CD14-positive monocyte (primary cell): ENCODE data around the gene ANKRD39. TPM values are rescaled to one million over a fixed set of nuclear protein-coding genes. Genes with fewer than 3 reads are reported as not detected.

Experiments
- DNase-seq, 3 donors: peaks; one replicate each; pipeline ENCODE4 v3.0.0-alpha.2; 2011 to 2022
- H2AFZ ChIP-seq: 2 replicates; pipeline ENCODE4 v1.6.0; 2012; ENCODE audit warnings: mild to moderate bottlenecking, low read depth, low read length, inconsistent platforms; ENCODE audit not compliant: insufficient read depth, poor library complexity, severe bottlenecking
- H3K27ac ChIP-seq, 2 donors: 1 replicate in 1 of 2; 2 replicates in 1 of 2; pipeline ENCODE4 v1.5.1; 2012 to 2013; ENCODE audit warnings: low read length in 2 of 2, control low read depth in 1 of 2, inconsistent platforms in 1 of 2, low read depth in 1 of 2, mild to moderate bottlenecking in 1 of 2
- H3K27me3 ChIP-seq, 2 donors: one replicate each; pipeline versions ENCODE4 v1.6.0 to v1.6.1; 2011 to 2013; ENCODE audit warnings: low read length in 2 of 2; ENCODE audit not compliant: control insufficient read depth in 2 of 2, insufficient read depth in 2 of 2
- H3K36me3 ChIP-seq, 2 donors: replicated peaks in 1 of 2; 1 replicate in 1 of 2; 2 replicates in 1 of 2; pipeline versions ENCODE4 v1.5.1 to v1.6.1; 2012 to 2013; ENCODE audit warnings: low read length in 2 of 2, control low read depth in 1 of 2, inconsistent platforms in 1 of 2, mild to moderate bottlenecking in 1 of 2; ENCODE audit not compliant: insufficient read depth in 2 of 2, control insufficient read depth in 1 of 2
- H3K4me1 ChIP-seq, 2 donors: 1 replicate in 1 of 2; 2 replicates in 1 of 2; pipeline versions ENCODE4 v1.5.1 to v1.6.1; 2012 to 2013; ENCODE audit warnings: low read length in 2 of 2, control low read depth in 1 of 2, inconsistent platforms in 1 of 2, mild to moderate bottlenecking in 1 of 2, moderate library complexity in 1 of 2; ENCODE audit not compliant: insufficient read depth in 2 of 2, control insufficient read depth in 1 of 2
- H3K4me2 ChIP-seq: replicated peaks from 2 replicates; pipeline ENCODE3; 2012; ENCODE audit warnings: low read length, moderate library complexity, mild to moderate bottlenecking; ENCODE audit not compliant: poor library complexity, severe bottlenecking; ENCODE audit errors: extremely low read depth
- H3K4me3 ChIP-seq, 3 experiments: fragments of 200-600 bp in 1 of 3; sonication (generic) in 1 of 3; replicated peaks in 1 of 3; 1 replicate in 2 of 3; 2 replicates in 1 of 3; pipeline ENCODE4 v1.5.1; 2011 to 2013; ENCODE audit warnings: low read length in 3 of 3, mild to moderate bottlenecking in 3 of 3, control low read depth in 2 of 3, low read depth in 2 of 3, inconsistent platforms in 1 of 3, moderate library complexity in 1 of 3
- H3K79me2 ChIP-seq: 2 replicates; pipeline ENCODE4 v1.6.0; 2012; ENCODE audit warnings: mild to moderate bottlenecking, control low read depth, inconsistent platforms, low read length, moderate library complexity; ENCODE audit not compliant: insufficient read depth
- H3K9ac ChIP-seq: 2 replicates; pipeline ENCODE4 v1.6.0; 2017; ENCODE audit warnings: low read length, mild to moderate bottlenecking; ENCODE audit not compliant: insufficient read depth, poor library complexity, severe bottlenecking
- H3K9me3 ChIP-seq, 2 donors: replicated peaks in 1 of 2; 1 replicate in 1 of 2; 2 replicates in 1 of 2; pipeline versions ENCODE4 v1.5.1 to v1.6.1; 2012 to 2013; ENCODE audit warnings: low read length in 2 of 2, control low read depth in 1 of 2; ENCODE audit not compliant: control insufficient read depth in 1 of 2, insufficient read depth in 1 of 2
- H4K20me1 ChIP-seq: 2 replicates; pipeline ENCODE4 v1.6.0; 2012; ENCODE audit warnings: mild to moderate bottlenecking, low read length, control low read depth, moderate library complexity; ENCODE audit not compliant: insufficient read depth
- H3K27ac Mint-ChIP-seq, 7 donors: one replicate each; pipeline ENCODE4 v1.8.0; 2020; ENCODE audit warnings: mild to moderate bottlenecking in 7 of 7, mixed read lengths in 7 of 7, moderate library complexity in 6 of 7, inconsistent platforms in 2 of 7
- H3K27me3 Mint-ChIP-seq, 3 donors: one replicate each; pipeline ENCODE4 v1.8.0; 2021 to 2022; ENCODE audit warnings: low read depth in 3 of 3, mild to moderate bottlenecking in 3 of 3, mixed read lengths in 3 of 3, moderate library complexity in 3 of 3, inconsistent platforms in 1 of 3
- H3K36me3 Mint-ChIP-seq, 2 donors: one replicate each; pipeline ENCODE4 v1.8.0; 2020; ENCODE audit warnings: mixed read lengths in 2 of 2, inconsistent platforms in 1 of 2, mild to moderate bottlenecking in 1 of 2
- H3K4me1 Mint-ChIP-seq: one replicate; pipeline ENCODE4 v1.8.0; 2020; ENCODE audit warnings: mild to moderate bottlenecking, mixed read lengths
- H3K4me3 Mint-ChIP-seq, 2 donors: one replicate each; pipeline ENCODE4 v1.8.0; 2020; ENCODE audit warnings: mild to moderate bottlenecking in 2 of 2, mixed read lengths in 2 of 2, moderate library complexity in 1 of 2
- H3K9me3 Mint-ChIP-seq, 7 donors: one replicate each; pipeline ENCODE4 v1.8.0; 2020 to 2022; ENCODE audit warnings: mixed read lengths in 7 of 7, mild to moderate bottlenecking in 6 of 7, moderate library complexity in 6 of 7, inconsistent platforms in 2 of 7
- WGBS: methylation state at CpG from one replicate; pipeline ENCODE4 v1.1.5; 2013; ENCODE audit warnings: missing lambda C conversion rate; ENCODE audit not compliant: insufficient coverage; 5-methylcytosine and 5-hydroxymethylcytosine counted together
- intact Hi-C, 2 donors: fragments of 100-400 bp; cut with micrococcal nuclease; formaldehyde crosslinking; loops; one replicate each; pipeline versions ENCODE4 v1.15.0 to v1.15.1; 2023
- polyA plus RNA-seq, 3 donors: library from polyadenylated mRNA; depleted of rRNA in 1 of 3; unstranded in 2 of 3; stranded (reverse) in 1 of 3; fragments of 300-500 nt in 2 of 3; fragments of >200 nt in 1 of 3; fragmentation: Illumina TruSeq in 2 of 3; gene quantifications; 1 replicate in 2 of 3; 2 replicates in 1 of 3; pipeline ENCODE4 v1.2.3, GENCODE V29; 2012 to 2021
- TF ChIP-seq, protein P1 (sequence below): fragments of 200-600 bp; IDR thresholded peaks from one replicate; pipeline ENCODE4 v1.8.0; 2022; ENCODE audit warnings: antibody characterized with exemption, mild to moderate bottlenecking

ANKRD39 gene
- polyA plus RNA-seq, 3 donors = 6.2 to 9.7 (median 9.0) TPM

DNA sequence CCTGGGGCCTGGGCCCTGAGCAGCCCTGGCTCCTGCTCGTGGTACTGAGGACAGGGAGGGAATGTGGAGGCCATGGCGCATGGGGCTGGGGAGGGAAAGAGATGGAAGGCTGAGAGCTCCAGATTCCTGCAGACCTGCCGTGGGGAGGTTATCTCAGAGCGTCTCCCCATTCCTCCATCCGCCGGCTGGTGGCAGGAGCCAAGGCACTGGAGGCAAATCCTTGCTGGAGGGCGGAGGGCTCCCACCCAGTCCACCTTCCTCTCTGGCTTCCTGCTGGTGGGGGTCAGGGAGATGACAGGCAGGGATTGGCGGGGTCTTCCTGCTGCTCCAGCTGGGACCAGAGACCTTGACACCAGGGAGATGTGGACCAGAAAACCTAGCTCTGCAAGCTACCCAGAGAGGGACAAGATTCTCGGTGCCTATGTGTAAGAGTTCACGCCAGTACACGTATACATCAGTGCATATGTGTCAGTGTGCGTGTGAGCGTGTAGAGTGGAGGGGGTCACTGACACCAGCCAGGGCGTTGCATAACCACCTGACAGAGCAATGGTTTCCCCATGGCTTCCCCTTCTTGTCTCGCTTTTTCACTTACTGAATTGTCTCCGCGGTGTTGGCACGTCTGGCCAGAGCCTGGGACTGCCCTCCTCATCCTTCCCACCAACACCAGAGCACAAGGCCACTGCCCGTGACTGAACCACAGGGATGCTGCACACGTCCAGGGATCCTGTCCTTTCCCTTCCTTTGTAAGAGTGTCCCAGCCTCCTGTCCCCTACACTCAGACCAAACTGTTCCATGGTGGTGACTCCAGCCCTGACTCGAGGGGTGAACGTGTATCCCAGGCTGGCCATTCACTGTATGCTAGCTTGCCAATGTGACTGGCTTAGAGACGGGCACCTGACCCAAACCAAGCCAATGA, 27.9 kb upstream of the ANKRD39 start:
- no peaks in the 10 kb centered on the region for H3K36me3 ChIP-seq
- H2AFZ ChIP-seq = no peak overlapping the region
- Mint-ChIP-seq H3K27ac (peak overlapping the region; percentile 29 to 92 (median 86)), H3K4me1 (peaks cover 33% of the 10 kb centered on the region), H3K27me3 (peaks cover 73 to 95% (median 74%) of the 10 kb centered on the region in 3 donors), H3K4me3 (peak overlapping the region in 1 of 2 donors; percentile 82), H3K9me3 (peaks cover 0 to 5% (median 0%) of the 10 kb centered on the region in 7 donors), H3K36me3 (peaks cover 3 to 9% of the 10 kb centered on the region in 2 donors)
- intact Hi-C loops = no loop called here
- H3K27me3 ChIP-seq = peaks cover 0 to 75% of the 10 kb centered on the region in 2 donors
- H3K4me1 ChIP-seq = peaks cover 45 to 48% of the 10 kb centered on the region in 2 donors
- H4K20me1 ChIP-seq = peaks cover 5% of the 10 kb centered on the region
- DNase-seq = peak; percentile 91 to 98 (median 96)
- TF ChIP-seq, protein P1, sequence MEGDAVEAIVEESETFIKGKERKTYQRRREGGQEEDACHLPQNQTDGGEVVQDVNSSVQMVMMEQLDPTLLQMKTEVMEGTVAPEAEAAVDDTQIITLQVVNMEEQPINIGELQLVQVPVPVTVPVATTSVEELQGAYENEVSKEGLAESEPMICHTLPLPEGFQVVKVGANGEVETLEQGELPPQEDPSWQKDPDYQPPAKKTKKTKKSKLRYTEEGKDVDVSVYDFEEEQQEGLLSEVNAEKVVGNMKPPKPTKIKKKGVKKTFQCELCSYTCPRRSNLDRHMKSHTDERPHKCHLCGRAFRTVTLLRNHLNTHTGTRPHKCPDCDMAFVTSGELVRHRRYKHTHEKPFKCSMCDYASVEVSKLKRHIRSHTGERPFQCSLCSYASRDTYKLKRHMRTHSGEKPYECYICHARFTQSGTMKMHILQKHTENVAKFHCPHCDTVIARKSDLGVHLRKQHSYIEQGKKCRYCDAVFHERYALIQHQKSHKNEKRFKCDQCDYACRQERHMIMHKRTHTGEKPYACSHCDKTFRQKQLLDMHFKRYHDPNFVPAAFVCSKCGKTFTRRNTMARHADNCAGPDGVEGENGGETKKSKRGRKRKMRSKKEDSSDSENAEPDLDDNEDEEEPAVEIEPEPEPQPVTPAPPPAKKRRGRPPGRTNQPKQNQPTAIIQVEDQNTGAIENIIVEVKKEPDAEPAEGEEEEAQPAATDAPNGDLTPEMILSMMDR = no peak
- H3K27ac ChIP-seq = peak overlapping the region; percentile 7 to 69
- 38% methylated on average over 17 of the region's 23 CpGs for WGBS
- no peaks in the 10 kb centered on the region for H3K79me2 ChIP-seq
- no peaks in the 10 kb centered on the region for H3K9me3 ChIP-seq
- H3K4me3 ChIP-seq = no peak overlapping the region
- peak overlapping the region; percentile 20 for H3K9ac ChIP-seq
- peak overlapping the region; percentile 27 for H3K4me2 ChIP-seq

DNA sequence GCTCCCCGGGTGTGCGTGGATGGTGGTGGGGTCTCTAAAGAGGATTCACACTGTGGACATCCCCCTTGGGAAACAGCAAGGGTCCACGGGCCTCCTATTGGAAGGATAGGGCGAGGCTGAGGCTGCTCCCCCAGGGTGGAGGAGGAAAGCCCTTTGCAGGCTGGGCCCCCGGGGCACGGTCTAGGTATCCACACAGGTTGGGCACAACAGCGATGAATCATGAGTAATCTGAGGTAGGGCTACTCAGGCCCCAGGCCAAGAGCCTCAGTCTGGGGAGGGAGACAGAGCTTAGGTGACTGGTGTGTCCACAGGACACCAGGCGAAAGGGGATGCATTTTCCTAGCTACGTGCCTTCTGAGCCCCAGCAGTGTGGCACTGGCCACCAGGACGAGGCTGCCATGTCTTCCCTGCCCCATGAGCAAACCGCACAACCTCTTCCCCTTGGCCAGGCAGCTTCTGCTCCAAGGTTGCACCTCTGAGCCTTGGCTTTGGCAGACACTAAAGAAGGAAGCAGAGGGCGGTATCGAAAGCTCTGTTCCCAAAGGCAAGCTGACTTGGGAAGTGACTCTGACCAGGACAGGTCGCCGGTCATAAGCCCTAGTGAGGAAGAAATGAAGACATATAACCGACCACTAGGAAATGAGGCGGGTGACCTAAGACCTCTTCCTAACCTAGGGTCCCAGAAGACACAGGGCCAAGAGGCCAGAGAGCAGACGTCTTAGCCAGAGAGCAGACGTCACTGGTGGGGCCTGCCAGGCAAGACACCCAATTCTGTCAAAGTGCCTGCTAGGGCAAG, 26.7 kb upstream of the ANKRD39 start:
- H3K27me3 Mint-ChIP-seq = peaks cover 69 to 97% (median 71%) of the 10 kb centered on the region in 3 donors
- Histone ChIP-seq H3K4me2 (no peak overlapping the region), H3K79me2 (no peaks in the 10 kb centered on the region), H3K36me3 (no peaks in the 10 kb centered on the region), H2AFZ (no peak overlapping the region), H3K4me3 (no peak overlapping the region), H3K27me3 (peaks cover 0 to 76% of the 10 kb centered on the region in 2 donors), H4K20me1 (peaks cover 5% of the 10 kb centered on the region), H3K9ac (no peak overlapping the region), H3K27ac (no peak overlapping the region), H3K4me1 (peaks cover 45 to 48% of the 10 kb centered on the region in 2 donors), H3K9me3 (no peaks in the 10 kb centered on the region)
- peak overlapping the region in 1 of 2 donors; percentile 76 for H3K4me3 Mint-ChIP-seq
- H3K9me3 Mint-ChIP-seq = peaks cover 0 to 5% (median 0%) of the 10 kb centered on the region in 7 donors
- H3K4me1 Mint-ChIP-seq = peaks cover 33% of the 10 kb centered on the region
- 89% methylated on average over 19 of the region's 19 CpGs for WGBS
- intact Hi-C loops = no loop called here
- TF ChIP-seq, protein P1 = no peak
- DNase-seq = peak in 2 of 3 donors; percentile 34 to 47
- H3K27ac Mint-ChIP-seq = peak overlapping the region in 5 of 7 donors; percentile 56 to 89 (median 59)
- peaks cover 3 to 9% of the 10 kb centered on the region in 2 donors for H3K36me3 Mint-ChIP-seq
